HG02798 (cell line): ENCODE measurements around the gene USF3.

Experiments
- ATAC-seq: cut with Tn5 transposase; IDR thresholded peaks from one replicate; pipeline ENCODE4 v1.9.1; 2021; ENCODE audit warnings: mild to moderate bottlenecking; ENCODE audit not compliant: unreplicated experiment, poor library complexity

USF3 gene, protein sequence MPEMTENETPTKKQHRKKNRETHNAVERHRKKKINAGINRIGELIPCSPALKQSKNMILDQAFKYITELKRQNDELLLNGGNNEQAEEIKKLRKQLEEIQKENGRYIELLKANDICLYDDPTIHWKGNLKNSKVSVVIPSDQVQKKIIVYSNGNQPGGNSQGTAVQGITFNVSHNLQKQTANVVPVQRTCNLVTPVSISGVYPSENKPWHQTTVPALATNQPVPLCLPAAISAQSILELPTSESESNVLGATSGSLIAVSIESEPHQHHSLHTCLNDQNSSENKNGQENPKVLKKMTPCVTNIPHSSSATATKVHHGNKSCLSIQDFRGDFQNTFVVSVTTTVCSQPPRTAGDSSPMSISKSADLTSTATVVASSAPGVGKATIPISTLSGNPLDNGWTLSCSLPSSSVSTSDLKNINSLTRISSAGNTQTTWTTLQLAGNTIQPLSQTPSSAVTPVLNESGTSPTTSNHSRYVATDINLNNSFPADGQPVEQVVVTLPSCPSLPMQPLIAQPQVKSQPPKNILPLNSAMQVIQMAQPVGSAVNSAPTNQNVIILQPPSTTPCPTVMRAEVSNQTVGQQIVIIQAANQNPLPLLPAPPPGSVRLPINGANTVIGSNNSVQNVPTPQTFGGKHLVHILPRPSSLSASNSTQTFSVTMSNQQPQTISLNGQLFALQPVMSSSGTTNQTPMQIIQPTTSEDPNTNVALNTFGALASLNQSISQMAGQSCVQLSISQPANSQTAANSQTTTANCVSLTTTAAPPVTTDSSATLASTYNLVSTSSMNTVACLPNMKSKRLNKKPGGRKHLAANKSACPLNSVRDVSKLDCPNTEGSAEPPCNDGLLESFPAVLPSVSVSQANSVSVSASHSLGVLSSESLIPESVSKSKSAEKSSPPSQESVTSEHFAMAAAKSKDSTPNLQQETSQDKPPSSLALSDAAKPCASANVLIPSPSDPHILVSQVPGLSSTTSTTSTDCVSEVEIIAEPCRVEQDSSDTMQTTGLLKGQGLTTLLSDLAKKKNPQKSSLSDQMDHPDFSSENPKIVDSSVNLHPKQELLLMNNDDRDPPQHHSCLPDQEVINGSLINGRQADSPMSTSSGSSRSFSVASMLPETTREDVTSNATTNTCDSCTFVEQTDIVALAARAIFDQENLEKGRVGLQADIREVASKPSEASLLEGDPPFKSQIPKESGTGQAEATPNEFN (N-terminal part only)

DNA sequence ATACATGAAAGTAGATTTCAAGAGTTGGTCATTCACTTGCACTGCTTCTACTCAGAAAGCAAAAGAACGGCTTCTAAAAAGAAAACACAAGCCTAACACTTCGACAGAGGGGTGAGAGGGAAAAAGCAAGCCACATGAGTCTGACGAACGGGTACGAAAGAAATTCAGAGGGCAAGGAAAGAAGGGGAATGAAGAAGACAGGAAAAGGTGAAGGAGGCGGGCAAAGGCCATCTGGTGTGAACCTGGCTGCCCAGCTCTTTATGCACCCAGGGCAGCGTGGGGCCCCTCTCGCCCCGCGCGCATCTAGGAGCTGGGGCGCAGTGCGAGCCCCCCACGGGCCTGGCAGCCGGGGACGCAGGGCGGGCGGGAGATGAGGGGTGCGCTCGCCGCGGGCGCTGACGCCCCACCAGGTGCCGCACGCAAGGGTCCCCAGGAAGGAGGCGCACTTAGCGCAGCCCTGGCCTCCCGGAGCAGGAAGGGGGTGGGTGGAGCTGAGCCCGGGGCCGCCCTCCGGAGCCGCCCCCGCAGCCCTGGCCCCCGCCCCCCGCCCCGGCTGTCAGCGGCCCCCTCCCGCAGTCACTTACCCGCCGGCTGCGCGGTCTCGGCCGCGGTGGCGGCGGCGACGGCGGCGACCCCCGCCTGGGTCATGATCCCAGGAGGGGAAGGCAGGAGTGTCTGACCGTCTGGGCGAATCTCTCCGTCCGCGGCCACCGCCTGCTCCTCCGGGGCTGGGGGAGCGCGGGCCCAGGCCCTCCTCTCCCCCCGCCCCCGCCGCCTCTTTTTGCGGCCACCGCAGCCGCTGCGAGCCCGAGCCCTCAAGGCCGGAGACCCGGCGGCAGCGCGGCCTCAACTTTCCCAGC, at the start of gene USF3:
TSS of gene USF3 (minus strand) at position 857 of the 860 bp plus-strand sequence. CDS start 21,764 bp downstream, outside the sequence.
- ATAC-seq: peak; percentile 65

DNA sequence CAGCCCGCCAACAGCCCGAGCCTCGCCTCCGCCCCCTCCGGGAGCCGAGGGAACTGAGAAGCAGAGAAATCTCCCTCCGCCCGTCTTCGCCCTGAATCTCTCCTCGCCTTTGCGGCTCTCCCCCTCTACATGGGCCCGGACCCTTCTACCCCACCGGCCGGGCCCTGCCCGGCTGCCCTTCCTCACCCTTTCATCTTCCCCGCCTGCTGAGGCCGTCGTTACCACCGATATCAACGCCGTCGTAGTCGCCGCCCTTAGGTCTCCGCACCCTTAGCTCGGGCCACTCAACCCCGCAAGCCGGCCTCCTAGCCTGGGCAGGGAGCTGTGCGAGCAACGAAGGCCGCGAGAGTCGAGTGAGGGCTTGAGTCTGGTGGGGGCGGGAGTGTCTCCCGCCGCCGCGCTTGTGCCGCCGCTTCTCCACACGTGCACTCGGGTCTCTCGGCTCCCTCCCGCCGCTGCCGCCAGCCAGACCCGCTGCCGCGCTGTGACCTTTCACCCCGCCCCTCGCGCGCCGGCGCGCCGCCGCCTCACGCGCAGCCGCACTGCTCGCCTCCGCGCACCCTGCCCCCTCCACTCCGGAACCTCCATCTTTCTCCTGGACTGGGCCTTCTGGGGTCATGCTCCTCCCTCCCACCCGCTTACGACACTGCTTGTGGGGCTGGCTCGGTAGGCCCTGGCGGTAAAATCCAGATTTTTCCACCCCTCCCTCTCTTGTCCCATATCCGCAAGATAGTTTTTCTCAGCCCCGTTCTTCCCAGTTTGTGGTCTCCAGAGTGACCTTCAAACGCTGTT, 49.5 kb upstream of the USF3 start, which contains the start of gene NAA50:
TSS of gene NAA50 (minus strand) at position 494 of the 792 bp plus-strand sequence. CDS start at position 194, 300 bp downstream.
- ATAC-seq: peak; percentile 62

GRCh38 chr3:113744941-113745755, 48.7 kb upstream of the USF3 start:
- peak; percentile 64 for ATAC-seq

DNA sequence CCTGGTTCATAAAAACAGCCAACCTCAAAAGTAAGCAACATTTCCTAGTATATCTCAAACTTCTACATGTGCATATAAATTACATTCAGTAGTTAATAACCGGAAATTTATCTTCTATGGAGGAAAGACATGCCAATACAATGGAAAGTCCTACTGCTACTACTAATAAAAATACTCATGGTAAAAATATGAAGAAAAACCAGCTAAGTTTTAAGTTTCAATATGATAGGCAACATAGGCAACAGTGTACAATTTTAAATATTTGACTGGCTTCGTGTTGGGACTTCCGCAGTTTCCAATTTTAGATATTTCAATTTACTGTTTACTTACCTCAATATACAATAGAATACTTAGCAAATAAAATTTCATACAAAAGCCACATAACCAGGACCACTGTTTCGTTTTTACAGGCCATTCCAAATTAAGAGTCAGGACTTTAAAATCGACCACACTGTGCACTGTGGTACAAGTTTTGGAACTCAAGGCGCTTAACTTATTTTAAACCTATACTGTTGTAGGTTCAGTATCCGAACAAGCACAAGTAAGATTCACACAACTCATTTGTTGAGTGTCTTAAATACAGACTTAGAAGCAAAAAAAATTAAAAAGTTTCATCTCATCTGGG, 46.7 kb upstream of the USF3 start:
- ATAC-seq: no peak

GRCh38 chr3:113741620-113742019, 45.2 kb upstream of the USF3 start:
- no peak for ATAC-seq

- ATAC-seq: no peak
Observed at GRCh38 chr3:113741086-113741485, 44.6 kb upstream of the USF3 start.

- peak; percentile 76 for ATAC-seq
Observed at GRCh38 chr3:113736548-113737089, 40.2 kb upstream of the USF3 start.

GRCh38 chr3:113731694-113732093, 35.3 kb upstream of the USF3 start:
- no peak for ATAC-seq

DNA sequence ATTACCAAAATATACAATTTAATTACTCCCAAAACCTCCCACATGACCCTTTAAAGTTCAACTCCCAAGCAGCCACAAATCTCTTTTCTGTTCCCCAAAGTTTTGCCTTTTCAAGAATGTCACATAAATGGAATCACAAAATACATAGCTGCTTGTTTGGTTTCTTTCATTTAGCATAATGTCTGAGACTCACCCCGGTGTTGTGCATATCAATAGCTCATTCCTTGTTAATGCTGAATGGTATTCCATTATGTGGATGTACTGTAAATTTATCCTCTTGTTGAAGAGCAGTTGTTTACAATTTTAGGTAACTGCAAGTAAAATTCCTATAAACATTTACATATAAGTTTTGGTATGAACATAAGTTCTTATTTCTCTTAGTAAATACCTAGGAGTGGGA, 34.1 kb upstream of the USF3 start:
- ATAC-seq: no peak

- ATAC-seq: no peak
Observed at GRCh38 chr3:113728661-113729060, 32.2 kb upstream of the USF3 start.

DNA sequence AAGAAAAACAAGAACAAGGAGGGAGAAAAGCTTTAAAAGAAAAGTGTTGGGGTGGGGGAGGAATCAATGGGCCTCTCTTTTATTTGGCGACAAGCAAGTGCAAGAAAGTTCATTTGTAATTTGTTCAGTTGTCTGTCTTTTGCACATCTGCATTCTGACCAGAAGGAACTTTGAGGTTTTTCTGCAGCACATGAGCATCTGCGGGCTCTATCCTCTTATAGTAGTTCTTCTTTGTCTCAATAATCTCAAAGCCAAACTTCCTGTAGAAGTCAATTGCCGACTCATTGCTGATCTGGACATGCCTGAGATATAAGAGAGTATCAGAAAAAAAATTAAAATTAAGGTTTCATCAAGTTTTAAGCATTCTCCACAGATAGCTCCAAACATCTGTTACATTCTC, 25.2 kb upstream of the USF3 start:
- ATAC-seq: no peak

- ATAC-seq: no peak
Observed at GRCh38 chr3:113719758-113720157, 23.3 kb upstream of the USF3 start.

GRCh38 chr3:113719294-113719693, 22.9 kb upstream of the USF3 start:
- ATAC-seq: no peak

GRCh38 chr3:113717818-113718217, 21.4 kb upstream of the USF3 start:
- no peak for ATAC-seq

DNA sequence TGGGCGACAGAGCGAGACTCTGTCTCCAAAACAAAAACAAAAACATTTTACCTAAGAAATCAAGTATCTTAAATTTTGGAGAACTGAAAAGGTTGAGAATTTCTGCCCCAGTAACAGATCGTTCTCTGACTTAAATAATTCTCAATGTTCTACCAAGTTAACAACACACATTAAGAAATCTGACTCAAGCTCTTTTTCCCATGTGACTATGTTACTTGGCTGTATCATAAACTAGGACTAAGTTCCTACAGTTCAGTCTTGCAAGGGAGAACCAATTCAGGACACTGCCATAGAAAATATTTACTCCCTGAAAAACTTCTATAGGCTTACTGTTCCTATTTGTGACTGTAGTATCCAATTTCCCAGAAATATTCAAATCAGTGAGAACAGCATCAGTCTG, 20.9 kb upstream of the USF3 start:
- ATAC-seq: no peak

- no peak for ATAC-seq
Observed at GRCh38 chr3:113714702-113715101, 18.3 kb upstream of the USF3 start.

GRCh38 chr3:113712129-113712528, 15.7 kb upstream of the USF3 start:
- no peak for ATAC-seq
